Liver (tissue), 9 donors: ENCODE data around the gene GRIN2A. TPM values are rescaled to one million over a fixed set of nuclear protein-coding genes. Genes with fewer than 3 reads are reported as not detected.

Experiments used
- DNase-seq: peaks from one replicate; pipeline ENCODE4 v3.0.0-alpha.2; 2017; ENCODE audit warnings: low spot score
- H3K27ac ChIP-seq, 2 donors: one replicate each; pipeline ENCODE4 v1.7.0; 2013; ENCODE audit warnings: inconsistent platforms in 2 of 2, low read length in 2 of 2, control low read depth in 1 of 2, low read depth in 1 of 2, mild to moderate bottlenecking in 1 of 2
- H3K27me3 ChIP-seq, 4 donors: one replicate each; pipeline versions ENCODE4 v1.6.1 to v1.7.0; 2013; ENCODE audit warnings: low read length in 3 of 4, inconsistent platforms in 1 of 4, mild to moderate bottlenecking in 1 of 4, moderate library complexity in 1 of 4; ENCODE audit not compliant: control insufficient read depth in 4 of 4, insufficient read depth in 4 of 4
- H3K36me3 ChIP-seq, 4 donors: one replicate each; pipeline versions ENCODE4 v1.6.1 to v1.7.0; 2013; ENCODE audit warnings: low read length in 3 of 4, mild to moderate bottlenecking in 3 of 4, low read depth in 1 of 4, moderate library complexity in 1 of 4; ENCODE audit not compliant: control insufficient read depth in 4 of 4, insufficient read depth in 3 of 4
- H3K4me1 ChIP-seq, 4 donors: one replicate each; pipeline versions ENCODE4 v1.6.1 to v1.7.0; 2013; ENCODE audit warnings: low read length in 3 of 4, mild to moderate bottlenecking in 3 of 4, moderate library complexity in 1 of 4; ENCODE audit not compliant: control insufficient read depth in 4 of 4, insufficient read depth in 4 of 4
- H3K4me3 ChIP-seq, 3 donors: one replicate each; pipeline versions ENCODE4 v1.6.1 to v1.7.0; 2013; ENCODE audit warnings: low read length in 3 of 3, control low read depth in 1 of 3, low read depth in 1 of 3, mild to moderate bottlenecking in 1 of 3
- H3K9ac ChIP-seq, 2 donors: one replicate each; pipeline ENCODE4 v1.7.0; 2013; ENCODE audit warnings: low read length in 2 of 2, mild to moderate bottlenecking in 2 of 2, moderate library complexity in 2 of 2, control low read depth in 1 of 2, low read depth in 1 of 2
- H3K9me3 ChIP-seq, 4 donors: one replicate each; pipeline versions ENCODE4 v1.6.1 to v1.7.0; 2013; ENCODE audit warnings: low read length in 3 of 4; ENCODE audit not compliant: control insufficient read depth in 4 of 4
- ATF3 ChIP-seq: IDR thresholded peaks from 2 replicates; pipeline ENCODE4 v1.6.1; 2016; ENCODE audit warnings: antibody characterized with exemption
- CTCF ChIP-seq: fragments of 150-350 bp; IDR thresholded peaks from 2 replicates; pipeline ENCODE4 v1.5.1; 2017; ENCODE audit warnings: improper control_type of control experiment, low read depth, low read length; ENCODE audit not compliant: missing input control
- EGR1 ChIP-seq, 2 donors: IDR thresholded peaks; 2 replicates each; pipeline ENCODE4 v1.6.1; 2016 to 2018; ENCODE audit warnings: antibody characterized with exemption in 2 of 2, low read depth in 2 of 2
- FOXA1 ChIP-seq: IDR thresholded peaks from 2 replicates; pipeline ENCODE4 v1.6.1; 2016; ENCODE audit warnings: antibody characterized with exemption
- FOXA2 ChIP-seq: IDR thresholded peaks from 2 replicates; pipeline ENCODE4 v1.6.1; 2016; ENCODE audit warnings: antibody characterized with exemption
- GABPA ChIP-seq, 2 donors: IDR thresholded peaks in 1 of 2; conservative IDR thresholded peaks in 1 of 2; 2 replicates each; pipeline ENCODE4 v1.6.1; 2016; ENCODE audit warnings: antibody characterized with exemption in 2 of 2, mild to moderate bottlenecking in 1 of 2, moderate library complexity in 1 of 2
- HNF4A ChIP-seq, 2 donors: conservative IDR thresholded peaks; 2 replicates each; pipeline ENCODE4 v1.6.1; 2016; ENCODE audit warnings: antibody characterized with exemption in 2 of 2, mild to moderate bottlenecking in 2 of 2
- HNF4G ChIP-seq: IDR thresholded peaks from 2 replicates; pipeline ENCODE4 v1.6.1; 2016; ENCODE audit warnings: antibody characterized with exemption
- JUND ChIP-seq, 2 donors: IDR thresholded peaks; 2 replicates each; pipeline ENCODE4 v1.6.1; 2016; ENCODE audit warnings: antibody characterized with exemption in 2 of 2
- MAX ChIP-seq: IDR thresholded peaks from 2 replicates; pipeline ENCODE4 v1.6.1; 2016; ENCODE audit warnings: antibody characterized with exemption
- NR2F2 ChIP-seq: IDR thresholded peaks from 2 replicates; pipeline ENCODE4 v1.6.1; 2016; ENCODE audit warnings: antibody characterized with exemption
- RAD21 ChIP-seq, 2 donors: IDR thresholded peaks; 2 replicates each; pipeline ENCODE4 v1.6.1; 2016; ENCODE audit warnings: antibody characterized with exemption in 2 of 2, mild to moderate bottlenecking in 2 of 2
- REST ChIP-seq: IDR thresholded peaks from 2 replicates; pipeline ENCODE4 v1.6.1; 2016; ENCODE audit warnings: antibody characterized with exemption, mild to moderate bottlenecking
- RXRA ChIP-seq, 2 donors: IDR thresholded peaks; 2 replicates each; pipeline ENCODE4 v1.6.1; 2017 to 2018; ENCODE audit warnings: antibody characterized with exemption in 2 of 2, mild to moderate bottlenecking in 1 of 2
- SP1 ChIP-seq: IDR thresholded peaks from 2 replicates; pipeline ENCODE4 v1.6.1; 2018; ENCODE audit warnings: antibody characterized with exemption, mild to moderate bottlenecking
- TAF1 ChIP-seq: conservative IDR thresholded peaks from 2 replicates; pipeline ENCODE4 v1.6.1; 2016; ENCODE audit warnings: antibody characterized with exemption, mild to moderate bottlenecking
- YY1 ChIP-seq: IDR thresholded peaks from 2 replicates; pipeline ENCODE4 v1.6.1; 2016; ENCODE audit warnings: antibody characterized with exemption, mild to moderate bottlenecking
- ZBTB33 ChIP-seq: IDR thresholded peaks from 2 replicates; pipeline ENCODE4 v1.6.1; 2016; ENCODE audit warnings: antibody characterized with exemption
- WGBS: extraction: QIAGEN DNeasy Blood & Tissue Kit; methylation state at CpG from one replicate; pipeline ENCODE4 v1.1.7; 2013; 5-methylcytosine and 5-hydroxymethylcytosine counted together
- polyA plus RNA-seq, 2 donors: library from polyadenylated mRNA; stranded (reverse) in 1 of 2; unstranded in 1 of 2; fragments of 200-250 nt in 1 of 2; fragments of >200 nt in 1 of 2; fragmentation: Nextera tagmentation in 1 of 2; extraction: Ambion mirVana in 1 of 2; gene quantifications; one replicate each; pipeline versions ENCODE4 v1.2.1 to v1.2.3, GENCODE V29; 2013 to 2015
- total RNA-seq, 2 donors: library from RNA; depleted of rRNA; stranded (reverse); fragments of >200 nt; gene quantifications; one replicate each; pipeline ENCODE4 v1.2.3, GENCODE V29; 2014
- donor health status: healthy.
- donor health status: healthy.
- donor health status: healthy.
- donor health status: healthy.
- donor health status: healthy.

Gene GRIN2A
- total and polyA plus RNA-seq, 4 donors, result under 0.01 to 0.08 (median 0.07) TPM; not detected in 1

GRCh38 chr16:10138881-10139280 is 43.3 kb downstream of the GRIN2A start:
- Histone ChIP-seq H3K4me3 (no peak overlapping the region), H3K9me3 (no peaks in the 10 kb centered on the region), H3K36me3 (no peaks in the 10 kb centered on the region), H3K27ac (no peak overlapping the region), H3K4me1 (no peaks in the 10 kb centered on the region), H3K27me3 (peaks cover 0 to 3% (median 0%) of the 10 kb centered on the region in 4 donors), H3K9ac (no peak overlapping the region)
- TF ChIP-seq MAX (no peak), NR2F2 (no peak), FOXA2 (no peak), FOXA1 (no peak), HNF4G (no peak), HNF4A (conservative IDR thresholded peaks at IDR 0.05) (no peak), SP1 (no peak), RXRA (IDR thresholded peaks at IDR 0.05) (no peak), JUND (IDR thresholded peaks at IDR 0.05) (no peak), YY1 (no peak), REST (no peak), RAD21 (IDR thresholded peaks at IDR 0.05) (no peak), EGR1 (IDR thresholded peaks at IDR 0.05; ENCODE audit: low read depth in 2 of 2) (no peak), TAF1 (no peak), ZBTB33 (no peak), CTCF (no peak), ATF3 (no peak), GABPA (IDR thresholded peaks at IDR 0.05 in 1 of 2, conservative IDR thresholded peaks at IDR 0.05 in 1 of 2) (no peak)
- 83% methylated on average over 5 of the region's 5 CpGs for WGBS
- DNase-seq, result no peak
